Mucosa of rectum (tissue), 2 donors: ENCODE measurements around the gene RAB6A.

Experiments
- H3K27ac ChIP-seq, 2 donors: one replicate each; pipeline ENCODE4 v1.7.0; 2013; ENCODE audit warnings: inconsistent platforms in 2 of 2, low read depth in 2 of 2, low read length in 2 of 2
- H3K27me3 ChIP-seq, 2 donors: one replicate each; pipeline ENCODE4 v1.7.0; 2013; ENCODE audit warnings: low read length in 2 of 2; ENCODE audit not compliant: control insufficient read depth in 2 of 2, insufficient read depth in 2 of 2
- H3K36me3 ChIP-seq, 2 donors: one replicate each; pipeline ENCODE4 v1.7.0; 2013; ENCODE audit warnings: low read length in 2 of 2; ENCODE audit not compliant: control insufficient read depth in 2 of 2, insufficient read depth in 2 of 2
- H3K4me1 ChIP-seq, 2 donors: one replicate each; pipeline ENCODE4 v1.7.0; 2013; ENCODE audit warnings: low read length in 2 of 2, mild to moderate bottlenecking in 1 of 2; ENCODE audit not compliant: control insufficient read depth in 2 of 2, insufficient read depth in 2 of 2
- H3K4me3 ChIP-seq, 2 donors: one replicate each; pipeline ENCODE4 v1.7.0; 2013; ENCODE audit warnings: low read length in 2 of 2
- H3K9ac ChIP-seq, 2 donors: one replicate each; pipeline ENCODE4 v1.7.0; 2013; ENCODE audit warnings: low read length in 2 of 2, low read depth in 1 of 2, mild to moderate bottlenecking in 1 of 2
- H3K9me3 ChIP-seq, 2 donors: one replicate each; pipeline ENCODE4 v1.7.0; 2013; ENCODE audit warnings: low read length in 2 of 2; ENCODE audit not compliant: control insufficient read depth in 2 of 2
- donor health status: healthy.
- donor health status: Normal muscosa, but diverticular disease.

Gene RAB6A

DNA sequence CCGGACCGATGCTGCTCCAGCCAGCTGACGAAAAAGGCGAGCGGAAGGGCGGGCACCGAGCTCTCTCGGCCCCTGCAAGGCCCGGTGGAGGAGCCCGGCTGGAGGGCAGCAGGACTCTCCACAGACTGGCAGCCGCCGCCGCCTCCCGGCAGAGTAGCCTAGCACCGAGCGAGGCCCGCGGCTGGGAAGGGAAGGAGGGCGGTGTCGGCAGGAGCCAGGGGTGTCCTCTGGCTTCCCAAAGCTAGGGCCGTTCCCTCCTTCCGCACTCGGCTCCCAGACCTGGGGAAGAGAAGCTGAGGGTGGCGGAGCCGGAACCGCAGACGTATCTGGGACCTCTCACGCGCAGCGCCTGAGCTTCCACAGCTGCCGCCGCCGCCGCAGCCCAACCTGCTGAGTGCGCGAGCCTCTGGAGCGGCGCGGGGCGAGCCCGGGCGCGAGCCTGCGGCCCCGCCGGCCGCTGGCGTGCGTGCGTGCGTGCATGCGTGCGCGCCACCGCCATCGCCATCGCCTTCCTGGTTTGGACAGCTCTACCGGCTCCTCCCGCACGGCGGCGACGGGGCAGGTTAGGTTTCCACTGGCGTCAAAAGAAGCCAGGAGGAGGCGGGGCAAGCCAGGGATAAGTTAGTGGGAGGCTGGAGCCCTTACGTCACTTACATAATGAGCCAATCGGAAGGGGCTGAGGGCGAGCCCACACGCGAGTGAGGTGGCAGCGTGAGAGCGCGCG, at the start of gene RAB6A:
Gene RAB6A (minus strand): TSS at position 396 of the 724 bp plus-strand sequence. CDS start 439 bp downstream, outside the sequence.
- Histone ChIP-seq H3K27ac (peak within 1 kb of the TSS; percentile 94 to 95), H3K4me3 (peak within 1 kb of the TSS; percentile 85 to 87), H3K4me1 (peaks cover 0 to 7% of the 10 kb centered on the region in 2 donors), H3K27me3 (no peaks in the 10 kb centered on the region), H3K9me3 (no peaks in the 10 kb centered on the region), H3K9ac (peak within 1 kb of the TSS; percentile 92 to 98), H3K36me3 (no peaks in the 10 kb centered on the region)

DNA sequence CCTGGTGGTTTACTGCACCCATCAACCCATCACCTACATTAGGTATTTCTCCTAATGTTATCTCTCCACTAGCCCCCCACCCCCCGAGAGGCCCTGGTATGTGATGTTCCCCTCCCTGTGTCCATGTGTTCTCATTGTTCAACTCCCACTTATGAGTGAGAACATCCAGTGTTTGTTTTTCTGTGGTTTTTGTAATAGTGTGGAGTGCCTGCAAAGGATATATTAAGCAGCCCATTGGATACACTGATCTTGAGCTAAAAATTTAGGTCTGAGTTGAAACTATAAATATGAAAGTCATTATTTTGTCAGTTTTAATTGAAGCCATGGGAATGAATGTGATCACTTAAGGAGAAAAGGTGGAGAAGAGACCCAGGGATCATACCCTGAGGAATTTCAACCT, 49.8 kb upstream of the RAB6A start:
- H3K27ac ChIP-seq = no peak overlapping the region
- H3K9ac ChIP-seq = no peak overlapping the region
- peaks cover 5 to 6% of the 10 kb centered on the region in 2 donors for H3K36me3 ChIP-seq
- H3K4me1 ChIP-seq = no peaks in the 10 kb centered on the region
- H3K9me3 ChIP-seq = no peaks in the 10 kb centered on the region
- no peaks in the 10 kb centered on the region for H3K27me3 ChIP-seq
- H3K4me3 ChIP-seq = no peak overlapping the region

GRCh38 chr11:73808052-73808451, 47.2 kb upstream of the RAB6A start:
- H3K27ac ChIP-seq = no peak overlapping the region
- no peaks in the 10 kb centered on the region for H3K4me1 ChIP-seq
- no peaks in the 10 kb centered on the region for H3K9me3 ChIP-seq
- H3K36me3 ChIP-seq = peaks cover 5 to 6% of the 10 kb centered on the region in 2 donors
- no peaks in the 10 kb centered on the region for H3K27me3 ChIP-seq
- no peak overlapping the region for H3K4me3 ChIP-seq
- H3K9ac ChIP-seq = no peak overlapping the region

- no peak overlapping the region for H3K9ac ChIP-seq
Measured at GRCh38 chr11:73804712-73805111, 43.8 kb upstream of the RAB6A start.

DNA sequence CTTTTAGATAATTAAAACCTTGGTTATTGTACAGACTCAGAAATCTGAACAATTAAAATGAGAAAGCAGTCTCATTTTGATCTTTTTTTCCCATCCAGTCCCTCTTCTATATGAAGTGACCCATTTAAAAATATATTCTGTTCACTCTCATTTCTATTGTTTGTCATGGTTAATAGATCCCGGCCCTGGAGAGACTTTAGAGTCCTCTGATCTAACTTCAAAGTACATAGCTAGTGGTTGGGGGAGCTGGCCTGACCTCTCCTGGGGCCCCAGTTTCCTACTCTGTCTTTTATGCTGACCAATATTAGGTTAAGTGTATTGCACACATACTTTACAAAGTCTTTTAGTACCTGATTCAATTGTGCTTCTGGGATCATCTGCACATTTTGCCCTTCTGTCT, 40.3 kb upstream of the RAB6A start:
- H3K27ac ChIP-seq = no peak overlapping the region
- no peaks in the 10 kb centered on the region for H3K4me1 ChIP-seq
- H3K27me3 ChIP-seq = no peaks in the 10 kb centered on the region
- peaks cover 0 to 10% of the 10 kb centered on the region in 2 donors for H3K36me3 ChIP-seq
- H3K9ac ChIP-seq = no peak overlapping the region
- H3K4me3 ChIP-seq = no peak overlapping the region
- no peaks in the 10 kb centered on the region for H3K9me3 ChIP-seq

More at GRCh38 chr11:73804712-73805111, 43.8 kb upstream of the RAB6A start:
- no peak overlapping the region for H3K4me3 ChIP-seq
- no peak overlapping the region for H3K27ac ChIP-seq
- H3K27me3 ChIP-seq = no peaks in the 10 kb centered on the region
- H3K4me1 ChIP-seq = no peaks in the 10 kb centered on the region
- H3K9me3 ChIP-seq = no peaks in the 10 kb centered on the region
- H3K36me3 ChIP-seq = peaks cover 5 to 6% of the 10 kb centered on the region in 2 donors

GRCh38 chr11:73800276-73800806, 39.5 kb upstream of the RAB6A start:
- Histone ChIP-seq H3K27ac (no peak overlapping the region), H3K36me3 (peaks cover 0 to 7% of the 10 kb centered on the region in 2 donors), H3K9ac (no peak overlapping the region), H3K4me3 (no peak overlapping the region), H3K9me3 (no peaks in the 10 kb centered on the region), H3K27me3 (no peaks in the 10 kb centered on the region), H3K4me1 (no peaks in the 10 kb centered on the region)

DNA sequence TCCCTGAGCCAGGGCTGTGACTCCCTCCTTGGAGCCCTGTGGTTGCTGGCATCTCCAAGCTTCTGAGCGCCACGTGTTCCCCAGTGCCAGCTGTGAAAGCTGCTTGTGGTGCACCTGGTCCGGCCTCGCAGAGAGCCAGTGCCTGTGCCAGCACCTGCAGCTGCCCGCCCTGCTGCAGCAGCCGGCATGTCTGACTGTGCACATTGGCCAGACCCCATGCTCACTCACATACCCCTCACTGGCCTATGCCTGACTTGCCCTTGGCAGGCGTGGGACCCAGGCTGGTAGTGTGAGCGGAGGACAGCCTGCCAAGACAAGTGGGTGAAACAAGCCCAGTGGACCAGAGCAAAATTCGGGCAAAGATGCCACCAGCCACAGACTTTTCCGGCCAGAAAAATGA, 36.6 kb upstream of the RAB6A start:
- no peaks in the 10 kb centered on the region for H3K9me3 ChIP-seq
- H3K27ac ChIP-seq = no peak overlapping the region
- H3K9ac ChIP-seq = no peak overlapping the region

DNA sequence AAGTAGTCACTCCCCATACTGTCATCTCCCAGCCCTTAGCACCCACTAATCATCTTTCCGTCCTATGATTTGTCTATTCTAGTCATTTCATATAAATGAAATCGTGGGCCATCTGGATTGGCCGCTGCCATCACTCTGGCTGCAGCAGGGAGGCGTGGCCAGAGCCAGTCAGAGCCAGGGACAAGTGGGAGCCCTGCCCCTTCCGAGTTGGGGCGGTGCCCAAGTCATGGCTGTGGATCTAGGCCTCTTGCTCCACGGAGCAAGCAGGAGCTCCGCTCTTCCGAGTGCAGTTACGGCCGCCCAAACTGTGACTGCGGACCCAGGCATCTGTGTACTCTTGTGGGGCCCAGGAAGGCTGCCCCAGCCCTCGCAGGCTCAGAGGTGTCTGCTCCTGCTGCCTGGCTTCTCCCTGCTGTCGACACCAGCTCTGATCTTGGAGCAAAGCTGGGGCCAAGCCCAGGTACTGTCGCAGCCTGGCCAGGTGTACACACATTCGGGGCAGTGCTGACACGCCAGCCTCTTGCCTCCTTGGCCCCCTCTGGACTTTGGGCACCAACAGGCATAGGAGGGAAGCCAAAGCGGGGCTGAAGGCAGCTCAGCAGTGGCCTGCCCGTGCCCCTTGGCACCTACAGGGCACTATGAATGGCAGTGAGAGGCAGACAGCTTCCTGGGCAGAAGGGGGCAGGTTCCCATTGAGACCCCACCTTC, 35.2 kb upstream of the RAB6A start:
- no peaks in the 10 kb centered on the region for H3K9me3 ChIP-seq
- H3K9ac ChIP-seq = no peak overlapping the region
- no peak overlapping the region for H3K4me3 ChIP-seq
- peaks cover 0 to 14% of the 10 kb centered on the region in 2 donors for H3K36me3 ChIP-seq
- no peaks in the 10 kb centered on the region for H3K27me3 ChIP-seq
- H3K4me1 ChIP-seq = no peaks in the 10 kb centered on the region
- no peak overlapping the region for H3K27ac ChIP-seq

More for the DNA sequence above, 36.6 kb upstream of the RAB6A start:
- no peak overlapping the region for H3K4me3 ChIP-seq
- H3K27me3 ChIP-seq = no peaks in the 10 kb centered on the region
- no peaks in the 10 kb centered on the region for H3K4me1 ChIP-seq
- peaks cover 0 to 9% of the 10 kb centered on the region in 2 donors for H3K36me3 ChIP-seq

DNA sequence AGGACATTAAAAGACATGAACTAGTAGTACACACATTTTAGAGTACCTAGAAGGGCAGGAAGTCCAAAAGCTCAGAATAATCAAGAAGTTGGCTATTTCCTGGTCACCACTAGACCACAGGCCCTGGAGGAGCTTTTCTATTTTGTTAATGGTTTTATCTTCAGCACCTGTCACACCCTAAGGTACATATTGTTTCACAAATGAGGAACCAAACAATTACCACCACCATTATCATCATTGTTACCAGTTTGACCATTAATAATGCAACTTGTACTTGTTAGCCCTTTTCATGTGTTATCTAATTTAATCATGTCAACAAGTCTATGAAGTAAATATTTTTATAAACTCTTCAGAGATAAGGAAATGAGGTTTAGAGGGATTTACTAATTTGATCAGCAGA, 31.7 kb upstream of the RAB6A start:
- Histone ChIP-seq H3K27me3 (no peaks in the 10 kb centered on the region), H3K27ac (no peak overlapping the region), H3K9me3 (no peaks in the 10 kb centered on the region), H3K9ac (no peak overlapping the region), H3K36me3 (peaks cover 0 to 13% of the 10 kb centered on the region in 2 donors), H3K4me3 (no peak overlapping the region), H3K4me1 (peaks cover under 1 to 6% of the 10 kb centered on the region in 2 donors)

DNA sequence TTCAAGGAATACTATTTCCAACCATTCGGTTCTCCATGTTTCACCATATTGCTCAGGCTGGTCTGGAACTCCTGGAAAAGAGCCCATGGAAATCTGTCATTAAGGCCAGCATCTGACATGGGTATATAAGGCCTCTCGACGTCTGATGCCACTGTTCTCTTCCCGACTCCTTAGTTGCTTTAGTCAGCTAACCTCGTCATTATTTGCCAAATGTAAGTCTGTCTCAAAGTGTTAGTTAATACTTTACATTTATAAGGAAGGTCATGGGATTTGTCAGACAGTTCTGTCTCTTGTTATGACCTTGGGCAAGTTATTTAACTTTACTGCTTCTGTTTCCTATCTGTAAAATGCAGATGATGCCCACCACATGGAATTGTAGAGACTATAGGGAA, 28.4 kb upstream of the RAB6A start:
- peaks cover 3 to 8% of the 10 kb centered on the region in 2 donors for H3K4me1 ChIP-seq
- peaks cover 0 to 7% of the 10 kb centered on the region in 2 donors for H3K36me3 ChIP-seq
- H3K27me3 ChIP-seq = no peaks in the 10 kb centered on the region
- peak overlapping the region in 1 of 2 donors; percentile 74 for H3K9ac ChIP-seq
- no peaks in the 10 kb centered on the region for H3K9me3 ChIP-seq
- H3K4me3 ChIP-seq = no peak overlapping the region
- H3K27ac ChIP-seq = peak overlapping the region in 1 of 2 donors; percentile 98
